GM18867 (cell line): Measurements from ENCODE around the gene NUDT11.
A peak's percentile ranks its signal among the peaks of the same experiment; 100 is the strongest.
"Not testable (repeated sequence)": the region's sequence is repeated elsewhere in the genome, so short reads cannot be mapped to it uniquely, and the experiment has no call there.

ENCODE experiments used
- ATAC-seq: cut with Tn5 transposase; IDR thresholded peaks from one replicate; pipeline ENCODE4 v1.9.1; 2021; ENCODE audit warnings: mild to moderate bottlenecking, moderate library complexity; ENCODE audit not compliant: unreplicated experiment

The NUDT11 gene

DNA sequence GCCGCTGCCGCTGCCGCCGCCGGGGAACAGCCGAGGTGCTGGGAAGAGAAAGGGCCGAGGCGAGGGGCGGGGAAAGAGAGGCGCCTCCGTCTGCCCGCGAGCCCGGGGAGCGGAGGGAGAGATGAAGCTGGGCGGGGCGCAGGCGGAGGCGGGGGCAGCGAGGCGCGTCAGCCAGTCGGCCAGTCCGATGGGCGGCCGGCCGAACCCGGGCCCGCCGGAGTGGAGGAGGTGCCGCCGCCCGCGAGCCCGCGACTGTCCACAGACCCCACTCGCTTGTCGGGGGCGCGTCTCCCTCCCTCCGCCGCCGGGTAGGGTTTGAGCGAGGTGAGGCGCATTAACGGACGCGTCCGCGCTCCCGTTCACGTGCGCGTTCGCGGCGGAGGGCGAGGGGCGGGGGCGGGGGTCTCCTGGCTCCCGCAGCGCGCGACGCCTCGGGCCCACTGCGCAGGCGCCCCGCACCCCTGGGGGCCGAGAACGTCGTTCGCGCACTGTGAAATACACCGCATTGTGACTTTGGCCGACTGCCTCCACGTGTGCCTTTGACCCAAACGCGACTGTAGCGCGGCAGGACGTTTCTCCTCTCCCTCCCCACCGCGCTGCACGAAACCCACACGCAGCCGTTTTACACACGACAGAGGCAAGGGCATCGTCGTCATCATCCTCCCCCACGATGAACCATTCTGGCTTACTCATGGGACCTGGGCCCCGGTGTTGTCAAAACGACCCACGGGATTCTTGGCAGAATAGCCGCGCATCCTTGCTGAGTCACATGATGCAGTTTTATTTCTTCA lies at the start of gene NUDT11:
NUDT11 (minus strand) TSS at position 92 of the 791 bp plus-strand sequence. CDS start 148 bp downstream, outside the sequence.
- peak; percentile 92 for ATAC-seq

DNA sequence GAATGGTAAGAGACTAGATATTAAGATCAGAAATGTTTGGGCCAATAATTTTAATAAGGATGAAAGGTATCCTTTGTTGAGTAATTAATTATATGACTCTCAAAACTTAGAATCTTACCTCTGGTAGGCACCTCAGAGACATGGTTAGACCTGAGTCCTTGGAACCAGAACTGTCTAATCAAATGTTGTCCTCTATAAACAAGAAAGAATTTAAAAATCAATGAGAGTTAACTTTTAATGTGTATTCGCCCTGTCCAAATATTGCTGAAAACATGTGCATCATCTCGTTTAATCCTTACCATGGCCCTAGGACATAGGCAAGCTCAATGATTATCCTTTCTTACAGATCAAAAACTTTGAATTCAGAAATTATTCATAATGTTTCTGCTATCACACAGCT lies 24.0 kb upstream of the NUDT11 start:
- no peak for ATAC-seq

DNA sequence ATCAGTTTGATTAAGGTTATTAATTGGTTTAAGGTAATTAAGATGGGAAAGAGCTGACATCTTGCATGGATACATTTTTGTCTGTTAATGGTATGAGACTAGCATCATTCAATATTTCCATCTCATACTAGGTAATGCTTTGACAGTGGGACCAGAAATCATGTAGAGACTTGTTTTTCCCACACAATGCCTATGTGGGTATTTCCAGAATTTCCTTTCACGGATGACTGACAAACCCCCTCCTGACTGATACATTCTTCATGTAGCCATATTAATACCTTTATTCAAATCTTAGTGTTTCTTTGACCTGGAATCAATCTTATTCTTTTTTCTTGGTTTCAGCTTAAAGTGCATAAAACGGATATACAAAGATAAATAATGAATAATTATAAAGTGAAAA lies 22.7 kb upstream of the NUDT11 start:
- ATAC-seq, result not testable (repeated sequence)

DNA sequence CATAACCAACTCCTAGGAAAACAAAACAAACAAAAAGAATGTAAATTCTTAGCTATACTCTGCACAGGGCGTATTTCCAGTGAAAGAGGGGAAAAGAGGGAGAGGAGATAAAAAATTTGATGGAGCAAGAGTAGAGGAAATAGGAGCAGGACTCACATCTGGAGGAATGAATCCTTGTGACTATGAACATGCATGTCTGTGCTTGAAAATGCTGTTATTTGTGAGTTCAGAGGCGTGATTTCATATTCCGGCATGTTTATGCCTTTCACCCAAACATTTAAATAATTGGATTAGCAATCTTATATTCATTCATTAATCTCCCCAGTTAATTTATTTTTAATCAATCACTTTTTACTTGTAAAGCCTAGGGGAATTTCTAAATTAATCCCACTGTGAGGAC lies 11.2 kb upstream of the NUDT11 start:
- ATAC-seq, result no peak

DNA sequence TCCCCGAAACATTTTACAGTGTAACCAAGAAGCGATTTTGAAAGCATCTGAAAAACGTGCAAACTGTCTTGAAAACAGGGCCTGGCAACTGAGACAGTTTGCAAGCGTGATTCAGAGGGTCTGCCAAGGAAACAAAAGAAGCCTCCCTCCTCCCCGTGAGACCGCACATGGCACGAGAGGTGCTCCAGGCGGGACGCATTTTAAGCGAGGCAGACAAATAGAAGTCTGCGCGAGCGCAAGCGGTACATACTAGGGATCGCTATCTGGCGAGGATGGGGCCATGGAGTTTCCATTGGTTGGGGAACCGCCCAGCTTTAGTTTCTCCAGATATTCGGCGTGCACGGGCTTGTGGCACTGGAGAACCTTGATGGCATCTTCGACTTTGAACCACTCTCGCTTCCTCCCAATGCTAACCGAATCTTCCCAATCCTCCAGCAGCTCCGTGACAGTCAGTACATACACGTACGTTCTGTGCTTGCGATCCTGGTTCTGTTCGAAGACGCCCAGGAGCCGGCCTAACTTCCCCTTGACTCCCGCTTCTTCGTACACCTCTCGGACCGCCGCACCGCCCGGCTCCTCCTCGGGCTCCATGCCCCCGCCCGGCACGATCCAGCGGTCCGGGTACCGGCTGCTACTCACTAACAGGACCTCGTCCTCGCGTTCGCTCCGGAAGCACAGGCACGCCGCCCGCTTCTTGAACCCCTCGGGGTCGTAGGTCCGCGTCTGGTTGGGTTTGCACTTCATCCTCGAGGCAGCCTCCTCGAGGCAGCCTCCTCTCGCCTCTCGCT lies 497 bp downstream of the NUDT11 start:
- ATAC-seq, result peak; percentile 24

DNA sequence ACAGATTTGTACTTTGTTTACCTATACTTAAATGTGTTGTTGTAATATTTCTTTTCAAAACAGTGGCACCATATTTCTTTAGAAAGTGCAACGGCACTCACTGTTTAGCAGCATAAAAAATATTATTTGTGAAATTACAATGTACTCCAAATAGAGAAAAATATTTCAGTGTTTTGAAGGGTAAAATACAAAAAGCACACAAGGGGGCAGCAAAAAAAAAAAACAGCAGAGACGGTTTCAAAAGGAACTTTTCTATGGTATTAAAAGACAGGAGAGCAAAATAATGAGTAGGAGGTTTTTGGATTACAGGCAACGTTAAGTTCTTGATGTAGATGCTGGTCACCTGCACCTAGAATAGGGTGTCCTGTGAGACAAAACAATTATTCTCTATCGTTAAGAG lies 2.0 kb downstream of the NUDT11 start:
- no peak for ATAC-seq

DNA sequence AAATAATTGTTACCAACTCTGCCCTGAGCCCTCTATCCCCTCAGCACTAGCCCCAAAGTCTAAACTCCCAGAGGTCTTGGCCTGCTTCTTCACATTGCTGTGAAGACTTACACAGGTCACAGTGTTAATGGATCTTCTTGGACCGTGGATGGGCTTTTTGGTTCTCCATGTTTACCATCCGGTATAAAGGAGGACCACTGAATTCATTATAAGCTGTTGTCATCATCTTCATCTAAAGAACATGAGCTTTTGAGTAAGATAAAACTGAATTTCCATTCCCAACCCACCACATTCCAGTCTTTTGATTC lies 8.5 kb downstream of the NUDT11 start:
- ATAC-seq, result peak; percentile 13

DNA sequence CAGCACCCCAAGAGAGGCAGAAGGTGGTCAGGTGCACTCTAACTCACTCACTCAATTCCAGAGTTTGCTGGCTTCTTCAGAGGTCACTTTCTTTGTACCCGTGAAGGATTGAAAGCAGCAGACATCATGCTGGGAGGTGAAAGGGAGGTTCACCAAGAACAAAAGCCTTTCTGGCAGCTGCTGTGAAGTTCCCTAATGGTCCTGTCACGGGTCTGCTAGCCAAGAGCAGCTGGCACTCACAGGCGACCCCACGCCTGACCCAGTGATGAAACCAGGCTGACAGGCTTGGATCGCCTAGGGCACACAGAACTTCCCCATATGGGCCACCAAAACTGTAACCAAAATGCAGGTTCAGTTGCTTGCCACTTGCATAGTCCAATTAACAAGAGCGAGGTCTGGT lies 11.8 kb downstream of the NUDT11 start:
- ATAC-seq, result no peak

DNA sequence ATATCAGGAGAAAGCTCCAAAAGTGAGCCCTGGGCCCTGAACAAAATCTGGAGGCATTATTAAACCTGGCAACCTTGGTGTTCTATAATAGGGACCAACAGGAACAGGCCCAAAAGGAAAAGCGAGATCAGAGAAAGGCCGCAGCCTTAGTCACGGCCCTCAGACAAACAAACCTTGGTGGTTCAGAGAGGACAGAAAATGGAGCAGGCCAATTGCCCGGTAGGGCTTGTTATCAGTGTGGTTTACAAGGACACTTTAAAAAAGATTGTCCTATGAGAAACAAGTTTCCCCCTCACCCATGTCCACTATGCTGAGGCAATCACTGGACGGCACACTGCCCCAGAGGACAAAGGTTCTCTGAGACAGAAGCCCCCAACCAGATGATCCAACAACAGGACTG lies 14.0 kb downstream of the NUDT11 start:
- not testable (repeated sequence) for ATAC-seq

DNA sequence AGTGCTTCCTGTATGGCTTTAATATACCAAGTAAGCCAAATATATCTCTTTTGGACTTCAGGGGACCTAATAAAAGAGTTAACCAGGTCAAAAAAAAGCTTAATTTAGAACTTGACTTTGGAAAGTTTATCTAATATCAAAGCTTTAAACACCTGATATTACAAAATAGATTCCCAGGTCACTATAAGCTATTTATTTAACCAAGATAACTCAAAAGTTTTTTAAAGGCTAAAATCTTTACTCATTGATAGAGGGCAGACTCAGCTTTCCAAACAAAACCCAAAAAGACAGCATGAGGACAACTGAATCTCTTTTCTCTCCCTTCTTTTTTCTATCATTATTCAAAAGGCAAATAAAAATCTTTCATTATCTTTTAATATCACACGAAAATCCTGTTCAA lies 19.5 kb downstream of the NUDT11 start:
- no peak for ATAC-seq

DNA sequence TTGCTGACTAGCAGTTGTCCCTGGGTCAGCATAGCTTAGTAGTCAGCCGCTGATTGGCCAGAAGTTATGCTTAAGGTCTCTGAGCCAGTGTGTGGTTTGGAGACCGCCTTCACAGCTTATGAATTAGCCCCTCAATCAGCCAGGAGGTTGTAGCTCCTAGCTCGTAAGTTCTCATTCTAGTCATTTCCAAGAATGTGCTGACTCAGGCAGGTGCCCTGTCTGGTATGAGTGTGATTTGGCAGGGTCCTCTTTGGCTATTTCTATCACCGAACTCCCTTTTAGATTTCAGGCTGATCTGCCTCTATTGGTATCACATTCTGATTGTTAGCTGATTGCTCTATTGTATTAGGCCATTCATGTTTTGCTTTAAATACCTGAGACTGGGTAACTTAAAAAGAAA lies 33.1 kb downstream of the NUDT11 start:
- no peak for ATAC-seq

DNA sequence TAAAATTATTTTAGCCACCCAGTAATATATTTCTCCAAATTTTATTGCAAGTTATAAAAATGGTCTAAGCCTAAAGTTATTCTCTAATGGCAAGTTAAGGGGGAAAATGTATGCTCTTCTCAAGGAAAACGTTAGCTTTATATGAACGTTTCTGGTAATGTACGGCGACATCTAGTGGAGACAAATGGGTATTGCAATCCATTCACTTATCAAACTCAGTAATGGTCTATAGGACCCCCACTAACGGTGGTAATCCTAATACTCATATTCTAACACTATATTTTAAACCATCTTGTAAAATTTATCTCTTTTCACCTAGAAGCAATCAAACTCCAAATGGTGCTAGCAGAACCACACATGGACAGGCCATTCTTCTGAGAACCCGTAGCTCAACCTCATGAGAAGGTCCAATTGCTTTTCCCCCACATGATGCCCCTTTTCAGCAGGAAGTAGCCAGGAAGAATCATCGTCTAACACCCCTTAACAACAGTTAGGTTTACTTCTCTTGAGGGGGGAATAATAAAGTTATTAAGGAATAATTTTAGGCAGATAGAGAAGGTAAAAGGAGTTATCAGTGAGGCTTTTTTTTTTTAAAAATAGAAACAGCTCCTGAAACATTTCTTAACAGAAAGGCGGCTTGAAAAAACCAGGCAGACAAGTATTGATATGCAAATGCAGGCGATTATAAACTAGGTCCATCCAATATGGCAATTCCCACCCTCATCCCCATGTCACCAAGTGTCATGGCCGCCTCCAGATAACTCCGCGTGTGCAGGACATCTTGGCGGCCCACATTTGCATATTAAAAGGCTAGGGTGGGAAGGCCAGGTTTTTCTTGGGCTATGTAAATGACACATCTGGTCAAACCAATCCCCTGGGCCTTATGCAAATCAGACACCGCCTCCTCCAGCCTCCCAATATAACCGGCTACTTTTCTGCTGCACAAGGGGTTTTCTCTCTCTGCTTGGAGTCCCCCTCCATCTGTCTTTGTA lies 35.0 kb downstream of the NUDT11 start:
- ATAC-seq, result peak; percentile 61

DNA sequence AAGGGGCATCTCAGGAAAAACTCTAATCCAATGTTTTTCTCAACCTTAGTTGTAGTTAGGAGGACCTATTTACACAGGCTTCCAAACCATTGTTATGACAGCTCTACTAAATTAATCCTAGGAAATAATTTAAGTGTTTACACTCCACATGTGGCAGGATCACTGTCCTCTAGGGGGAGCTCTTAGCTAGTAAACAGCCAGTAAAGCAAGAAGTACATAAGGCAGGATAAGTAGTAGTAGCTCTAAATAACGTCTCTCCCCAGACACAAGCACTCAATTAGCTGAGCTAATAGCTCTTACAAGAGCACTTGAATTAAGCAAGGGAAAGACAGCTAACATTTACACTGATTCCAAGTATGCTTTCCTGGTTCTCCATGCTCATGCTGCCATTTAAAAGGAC lies 37.3 kb downstream of the NUDT11 start:
- ATAC-seq, result no peak

DNA sequence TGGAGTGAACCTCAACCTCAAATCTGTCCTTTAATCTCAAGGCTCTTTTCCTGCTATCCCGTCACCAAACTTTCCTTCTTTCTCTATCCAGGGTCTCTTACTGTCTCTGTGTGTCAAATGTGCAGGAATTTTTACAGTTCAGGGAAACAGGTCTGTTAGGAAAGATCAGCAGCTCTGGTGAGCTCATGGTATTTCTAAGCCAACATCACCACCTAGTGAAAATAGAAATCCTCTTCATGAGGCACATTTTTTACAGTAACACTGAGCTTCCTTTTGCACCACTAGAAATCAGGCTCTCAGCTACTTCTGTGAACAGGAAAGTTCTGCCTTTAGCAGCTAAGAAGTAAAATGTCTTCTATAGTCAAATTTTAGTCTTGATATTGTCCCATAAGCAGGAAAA lies 39.6 kb downstream of the NUDT11 start:
- no peak for ATAC-seq

DNA sequence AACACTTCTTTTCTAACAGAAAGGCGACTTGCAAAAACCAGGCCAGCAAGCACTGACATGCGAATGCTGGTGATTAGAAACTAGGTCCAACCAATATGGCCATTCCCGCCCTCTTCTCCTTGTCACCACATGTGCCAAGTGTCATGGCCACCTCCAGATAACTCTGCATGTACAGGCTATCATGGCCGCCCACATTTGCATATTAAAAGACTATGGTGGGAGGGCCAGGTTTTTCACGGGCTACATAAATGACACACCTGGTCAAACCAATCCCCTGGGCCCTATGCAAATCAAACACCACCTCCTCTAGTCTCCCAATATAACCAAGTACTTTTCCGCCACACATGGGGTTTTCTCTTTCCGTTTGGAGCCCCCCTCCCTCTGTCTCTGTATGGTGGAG lies 40.1 kb downstream of the NUDT11 start:
- ATAC-seq, result no peak

DNA sequence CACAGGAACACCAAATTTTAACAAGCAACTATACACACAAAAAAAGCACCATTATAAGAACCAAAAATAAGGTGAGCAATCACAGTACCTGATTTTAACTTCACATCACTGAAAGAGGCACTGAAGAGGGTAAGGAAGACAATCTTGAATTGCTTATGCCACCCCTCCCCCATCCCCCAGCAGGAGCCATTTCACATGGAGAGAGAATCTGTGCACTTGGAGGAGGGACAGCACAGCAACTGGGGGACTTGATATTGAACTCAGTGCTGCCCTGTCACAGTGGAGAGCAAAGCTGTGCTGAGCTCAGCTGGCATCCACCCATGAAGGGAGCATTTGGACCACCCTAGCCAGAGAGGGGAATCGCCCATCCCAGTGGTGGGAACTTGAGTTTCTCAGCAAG lies 56.0 kb downstream of the NUDT11 start:
- no peak for ATAC-seq
